ENCODE measurements around the gene KSR1.
A peak's percentile ranks its signal among the peaks of the same experiment; 100 is the strongest.

The KSR1 gene

DNA sequence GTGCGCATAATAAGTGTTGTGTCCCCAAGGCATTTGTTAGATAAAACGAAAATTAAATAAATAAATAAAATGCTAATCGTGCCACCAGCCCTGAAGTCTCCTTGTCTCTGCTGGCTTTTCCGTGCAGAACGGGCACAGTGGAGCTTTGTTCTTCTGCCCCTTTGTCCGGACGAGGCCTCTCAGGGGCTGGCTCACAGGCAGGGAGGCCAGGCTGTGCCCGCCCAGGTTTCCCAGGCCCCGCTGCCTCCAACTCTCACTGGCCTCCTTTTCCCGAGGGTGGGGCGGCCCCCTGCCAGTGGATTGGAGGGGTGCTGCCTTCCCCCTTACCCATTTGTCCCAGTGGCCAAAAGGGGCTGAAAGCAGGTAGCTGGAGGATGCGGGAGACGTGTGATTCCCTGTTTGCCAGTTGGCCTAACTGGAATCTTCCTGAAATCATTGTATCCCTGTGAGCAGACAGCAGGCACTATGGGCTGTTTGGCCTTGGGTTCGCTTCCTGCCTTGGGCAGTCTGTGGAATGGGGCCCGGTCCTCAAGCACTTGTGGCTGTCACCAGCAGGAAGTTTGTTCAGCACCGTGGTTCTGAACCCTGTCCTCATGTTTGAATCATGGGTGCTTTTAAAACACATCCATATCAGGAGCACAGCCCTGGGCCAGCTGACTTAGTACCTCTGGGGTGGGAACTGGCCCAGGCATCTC is 64.4 kb downstream of the KSR1 start:
- DNase-seq: no peak

- DNase-seq: no peak
Observed at GRCh38 chr17:27521281-27522027, 65.2 kb downstream of the KSR1 start.

DNA sequence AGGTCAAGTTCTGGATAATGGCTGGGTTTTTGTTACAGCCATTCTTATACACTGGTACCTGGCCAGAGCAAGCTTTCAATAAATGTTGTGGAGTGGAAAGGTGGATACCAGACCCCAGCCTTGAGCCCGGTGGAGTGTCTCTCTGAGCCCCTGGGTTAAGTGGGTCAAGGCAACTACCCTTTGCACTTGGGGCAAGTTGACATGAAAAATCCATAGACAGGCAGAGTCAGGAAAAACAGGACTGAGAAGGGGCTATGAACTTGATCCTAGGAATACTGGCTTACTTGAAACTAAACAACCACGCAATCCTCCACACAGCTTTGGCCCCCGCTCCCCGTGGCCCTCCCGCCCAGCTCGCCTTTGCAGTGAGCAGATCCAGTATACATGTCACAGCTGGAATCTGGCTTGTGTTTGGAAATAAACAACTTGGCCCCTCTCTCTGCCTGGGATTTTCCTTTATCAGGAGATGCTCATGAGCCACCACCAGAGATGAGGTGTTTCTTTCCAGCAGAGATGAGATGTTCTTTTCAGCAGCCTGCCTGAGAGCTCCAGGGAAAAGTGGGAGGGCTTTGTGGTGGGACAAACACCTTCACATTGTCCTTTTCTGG is 65.9 kb downstream of the KSR1 start:
- DNase-seq: no peak

- DNase-seq: no peak
Observed at GRCh38 chr17:27523712-27524111, 67.5 kb downstream of the KSR1 start.

- no peak for DNase-seq
Observed at GRCh38 chr17:27524594-27524993, 68.3 kb downstream of the KSR1 start.

GRCh38 chr17:27525316-27525715 is 69.1 kb downstream of the KSR1 start:
- DNase-seq: no peak

DNA sequence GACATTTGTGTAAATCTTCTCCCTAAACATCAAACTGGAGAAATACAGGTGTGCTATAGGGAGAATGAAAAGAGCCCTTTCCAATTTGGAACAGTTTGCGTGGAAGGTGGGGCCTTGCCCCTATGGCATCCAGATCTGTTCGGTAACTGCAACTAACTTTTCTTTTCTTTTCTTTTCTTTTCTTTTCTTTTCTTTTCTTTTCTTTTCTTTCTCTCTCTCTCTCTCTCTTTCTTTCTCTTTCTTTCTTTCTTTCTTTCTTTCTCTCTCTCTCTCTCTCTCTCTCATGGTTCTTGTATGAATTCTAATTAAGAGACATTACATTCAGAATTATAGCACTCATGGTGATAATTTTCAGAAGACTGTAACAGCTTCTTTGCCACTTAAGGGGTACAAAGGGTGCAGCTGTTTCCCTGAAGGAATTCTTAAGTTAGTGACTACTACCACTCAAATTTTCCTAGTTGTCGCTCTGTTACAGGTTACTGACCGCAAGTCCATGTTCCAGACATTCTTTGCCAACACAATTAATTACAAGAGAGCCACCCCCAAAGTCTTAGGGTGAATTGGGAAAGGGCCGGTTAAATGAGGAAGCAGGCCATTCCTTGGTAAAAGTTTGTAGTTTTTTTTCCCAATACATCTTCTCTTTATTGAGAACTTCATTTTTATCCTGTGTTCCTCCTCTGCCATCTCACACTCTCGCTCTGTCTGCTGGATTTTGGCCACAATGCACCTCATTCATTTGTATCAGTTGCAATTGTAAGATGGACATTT is 69.8 kb downstream of the KSR1 start:
- DNase-seq: no peak

- no peak for DNase-seq
Observed at GRCh38 chr17:27526604-27527002, 70.4 kb downstream of the KSR1 start.

DNA sequence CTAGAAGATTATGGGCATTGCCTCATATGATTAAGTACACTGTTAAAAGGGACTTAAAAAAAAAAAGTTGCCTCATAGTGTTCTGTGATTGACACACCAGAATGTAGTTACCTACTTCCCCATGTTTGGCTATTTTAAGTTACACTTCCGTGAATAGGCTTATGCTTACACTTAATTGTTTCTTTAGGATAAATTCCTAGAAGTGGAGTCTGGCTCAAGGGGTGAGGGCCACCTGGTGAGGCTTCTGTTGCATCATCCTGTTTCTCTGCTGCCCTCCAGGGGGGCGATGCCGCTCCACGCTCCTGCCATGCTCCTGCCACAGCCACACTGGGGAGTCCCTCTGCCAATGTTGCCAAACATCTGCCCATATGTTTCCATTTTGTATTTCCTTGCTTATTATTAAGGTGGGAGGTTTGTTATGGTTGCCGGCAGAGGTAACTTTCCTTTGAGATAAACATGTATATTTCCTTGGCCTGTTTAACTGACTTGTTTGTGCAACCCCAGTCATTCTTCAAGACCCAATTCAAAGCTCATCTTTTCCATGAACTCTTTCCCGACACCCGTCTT is 73.1 kb downstream of the KSR1 start:
- DNase-seq: peak; percentile 69

- no peak for DNase-seq
Observed at GRCh38 chr17:27530764-27531391, 74.6 kb downstream of the KSR1 start.

DNA sequence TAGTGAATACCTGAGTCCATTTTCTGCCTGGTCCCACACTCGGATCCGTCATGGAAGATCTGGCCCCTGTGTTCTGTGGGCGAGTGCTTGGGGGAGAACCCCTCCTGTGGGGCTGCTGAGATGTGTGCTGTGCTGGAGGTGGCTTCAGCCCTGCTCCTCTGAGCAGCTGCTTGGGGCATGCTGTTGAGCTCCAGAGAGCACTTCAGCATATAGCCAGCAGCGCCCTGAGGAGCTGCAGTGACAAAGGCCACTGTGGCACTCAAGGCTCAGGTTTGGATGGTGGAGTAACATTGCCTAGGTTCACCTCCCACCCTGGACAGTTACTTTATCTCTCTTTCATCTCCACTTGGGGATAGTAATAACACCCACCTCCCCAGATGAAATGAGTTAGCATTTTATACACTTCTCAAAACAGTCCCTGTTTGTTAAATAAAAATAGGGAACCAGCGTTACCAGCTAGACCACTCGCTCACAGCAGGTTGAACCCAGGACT is 75.3 kb downstream of the KSR1 start:
- DNase-seq: no peak

DNA sequence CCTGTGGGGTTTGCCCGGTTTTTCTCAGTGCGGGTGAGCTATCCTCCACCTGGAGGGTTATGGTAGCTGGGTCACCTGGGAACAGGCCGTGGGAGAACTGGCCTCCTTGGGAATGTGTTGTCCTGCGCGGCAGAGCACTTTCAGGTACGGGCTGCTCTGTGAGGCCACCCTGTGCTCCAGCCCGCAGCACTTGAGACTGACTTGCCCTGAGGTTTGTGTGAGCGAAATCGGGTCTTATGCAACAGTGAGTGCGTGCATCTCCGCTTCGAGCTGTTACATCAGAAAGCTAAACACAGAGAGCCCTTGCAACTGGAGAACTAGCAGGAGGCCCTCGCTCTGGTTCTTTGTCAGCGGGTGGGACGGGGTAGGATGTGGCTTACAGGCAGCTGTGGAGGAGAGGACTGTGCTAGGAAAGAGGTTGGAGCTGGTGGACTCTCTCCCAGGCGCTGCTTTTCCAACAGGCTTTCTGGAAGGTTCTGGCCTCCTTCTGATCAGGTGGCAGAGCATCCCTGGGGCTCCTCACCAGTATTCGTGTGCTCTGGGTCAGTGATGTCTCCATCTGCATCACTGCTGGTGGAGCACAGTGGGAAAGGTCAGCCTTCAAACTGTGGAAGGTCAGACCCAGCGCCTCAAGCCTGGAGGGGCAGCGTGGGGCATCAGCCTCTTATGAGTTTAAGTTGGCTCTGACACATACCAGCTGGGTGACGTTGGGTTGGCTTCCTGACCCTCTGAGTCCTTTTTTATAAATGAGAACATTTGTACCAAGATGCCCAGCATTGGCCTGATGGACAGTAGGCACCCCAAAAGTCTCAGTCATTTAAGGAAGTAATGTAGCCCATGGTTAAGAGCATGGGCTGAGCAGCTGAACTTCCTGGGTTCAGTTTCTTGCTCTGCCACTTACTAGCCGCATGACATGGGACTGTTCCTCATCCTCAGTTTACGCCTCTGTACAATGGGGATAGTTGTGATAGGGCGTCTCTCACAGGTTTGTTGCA is 76.3 kb downstream of the KSR1 start:
- DNase-seq: no peak

GRCh38 chr17:27533874-27534815 is 77.9 kb downstream of the KSR1 start:
- no peak for DNase-seq

DNA sequence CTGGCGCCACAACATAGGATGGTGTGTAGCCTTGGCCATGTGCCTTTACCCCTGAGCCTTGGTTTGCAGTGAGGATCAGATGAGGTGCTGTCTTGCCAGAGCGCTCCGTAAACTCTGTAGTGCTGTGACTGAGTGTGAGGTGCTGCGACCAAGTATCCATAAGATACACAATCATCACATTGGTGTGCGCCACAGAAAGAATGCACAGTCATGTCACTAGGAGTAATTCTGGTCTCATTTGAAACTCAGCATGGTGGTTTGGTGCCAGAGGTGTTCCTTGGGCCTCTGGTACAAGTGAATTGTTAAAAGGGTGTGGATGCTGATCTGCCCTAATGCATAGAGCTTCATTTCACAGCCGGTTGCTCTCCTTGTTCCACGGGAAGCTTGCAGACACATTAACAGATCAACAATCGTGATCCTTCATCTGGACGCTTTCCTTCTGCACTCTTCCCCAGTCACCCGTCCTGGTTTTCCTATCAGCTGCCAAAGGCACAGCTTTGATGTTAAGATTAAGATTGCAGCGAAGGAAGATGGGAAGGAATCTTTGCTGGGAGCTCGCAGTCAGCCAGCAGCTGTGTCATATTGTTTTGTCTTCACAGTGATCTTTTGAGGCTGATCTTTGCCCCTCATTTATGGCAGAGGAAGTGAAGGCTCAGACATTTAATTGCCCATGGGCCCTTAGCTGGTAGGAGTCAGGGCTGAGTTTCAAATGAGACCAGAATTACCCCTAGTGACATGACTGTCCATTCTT is 79.1 kb downstream of the KSR1 start:
- DNase-seq: no peak

DNA sequence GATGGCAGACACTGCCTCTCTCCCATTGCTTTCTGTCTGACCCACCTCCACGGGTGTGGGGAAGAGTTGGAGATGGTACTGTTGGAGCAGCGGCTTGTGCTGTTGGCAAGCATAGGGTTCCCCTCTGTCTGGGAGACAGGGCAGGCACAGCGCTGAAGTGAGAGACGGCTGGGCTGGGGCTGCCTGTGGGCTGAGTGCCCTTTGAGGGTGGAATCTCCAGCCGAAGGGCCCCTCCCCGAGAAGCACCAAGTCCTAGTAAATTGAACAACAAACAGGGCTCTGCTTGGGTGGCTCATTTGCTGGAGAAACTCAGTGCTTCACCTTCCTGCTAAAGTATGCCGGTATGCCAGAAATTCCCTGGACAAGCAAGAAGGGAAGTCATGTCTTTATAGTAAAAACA is 79.7 kb downstream of the KSR1 start:
- DNase-seq: no peak

DNA sequence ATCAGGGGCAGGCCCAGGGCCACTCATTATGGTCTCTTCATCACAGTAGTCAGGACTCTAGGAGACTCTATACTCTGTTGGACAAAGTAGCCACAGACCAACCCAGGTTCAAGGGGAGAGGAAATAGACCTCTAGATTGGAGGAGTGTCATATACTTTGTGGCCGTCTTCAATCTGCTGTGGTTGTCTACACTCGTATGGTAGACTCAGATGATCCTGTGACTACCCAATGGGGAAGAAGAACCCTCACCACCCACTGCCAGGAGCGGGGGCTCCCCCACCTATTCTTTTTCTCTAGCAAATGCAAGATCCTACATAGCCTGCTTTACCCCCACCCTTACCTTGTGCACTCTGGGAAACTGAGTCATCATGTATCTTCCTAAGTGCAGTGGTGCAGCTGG is 80.5 kb downstream of the KSR1 start:
- DNase-seq: no peak

DNA sequence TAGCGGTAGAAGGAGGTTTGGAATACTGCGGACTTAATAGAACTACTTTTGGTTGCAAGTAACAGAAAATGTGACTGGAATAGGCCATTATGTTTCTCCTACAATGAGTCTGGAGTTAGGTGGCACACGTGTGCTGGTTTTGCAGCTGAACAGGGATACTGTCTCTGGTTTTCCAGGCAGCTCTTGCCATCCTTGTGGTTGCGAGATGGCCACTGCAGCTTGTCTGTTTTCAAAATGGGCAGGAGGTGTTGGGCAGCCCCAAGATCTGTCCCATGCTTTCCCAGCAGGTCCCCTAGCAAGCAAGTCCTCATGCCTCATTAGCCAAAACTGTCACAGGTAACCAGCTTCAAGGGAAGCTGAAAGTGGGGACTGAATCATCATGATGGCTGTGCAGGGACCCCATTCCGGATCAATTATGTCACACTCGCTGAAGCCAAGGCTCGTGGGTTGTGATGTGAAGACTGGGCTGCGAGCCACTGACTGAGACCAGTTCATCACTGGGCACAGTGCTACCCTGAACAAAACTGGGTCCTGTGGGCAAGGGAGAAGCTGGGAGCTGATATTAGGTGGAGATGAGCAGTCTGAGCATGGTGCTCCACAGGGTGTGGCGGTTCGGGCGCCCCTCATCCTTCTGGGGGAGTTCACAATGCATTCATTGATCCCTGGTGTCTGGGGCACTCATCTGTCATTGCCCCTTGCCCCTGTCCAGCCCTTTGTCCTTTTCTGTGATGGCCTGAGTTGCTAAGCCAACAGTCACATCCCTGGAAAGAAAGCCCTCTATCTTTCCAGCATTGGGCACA is 82.1 kb downstream of the KSR1 start:
- DNase-seq: no peak

GRCh38 chr17:27539152-27539551 is 82.9 kb downstream of the KSR1 start:
- no peak for DNase-seq

Data from DMS 273 treated with DMSO at 0.1 percent for 48 hours (cell line).